ENCODE results near the gene RELN.

RELN gene

GRCh38 chr7:103649052-103649451, 340.4 kb downstream of the RELN start:
- no peak for DNase-seq
- no peak overlapping the region for H4K91ac ChIP-seq (ENCODE audit: low read length)
- no peak overlapping the region for H3K4ac ChIP-seq (ENCODE audit: low read depth in 1 of 2, low read length in 2 of 2)
- H2AFZ ChIP-seq (ENCODE audit: low read depth, low read length), result no peak overlapping the region
- H2BK12ac ChIP-seq (ENCODE audit: low read length in 2 of 2), result no peak overlapping the region
- no peak overlapping the region for H3K18ac ChIP-seq (ENCODE audit: low read depth in 1 of 2, low read length in 2 of 2)
- H3K23ac ChIP-seq (ENCODE audit: low read length in 2 of 2), result no peak overlapping the region
- no peak overlapping the region for H4K8ac ChIP-seq (ENCODE audit: low read length)
- no peaks in the 10 kb centered on the region for H3K27me3 ChIP-seq (ENCODE audit: control insufficient read depth in 1 of 2, insufficient read depth in 1 of 2, low read length in 2 of 2)
- H3K4me3 ChIP-seq (ENCODE audit: insufficient read depth in 1 of 2, low read depth in 1 of 2, low read length in 2 of 2), result no peak overlapping the region
- H2BK120ac ChIP-seq (ENCODE audit: low read depth, low read length), result no peak overlapping the region
- no peak overlapping the region for H3K9ac ChIP-seq (ENCODE audit: low read length)
- whole genome bisulfite sequencing, result 88% methylated on average over 1 of the region's 2 CpGs
- no peaks in the 10 kb centered on the region for H3K79me1 ChIP-seq (replicated peaks; ENCODE audit: low read length, poor library complexity, severe bottlenecking)
- no peak overlapping the region for H3K27ac ChIP-seq (ENCODE audit: low read length, poor library complexity, severe bottlenecking)
- no peaks in the 10 kb centered on the region for H3K4me1 ChIP-seq (ENCODE audit: control insufficient read depth, insufficient read depth, low read depth, low read length)
- no peaks in the 10 kb centered on the region for H3K36me3 ChIP-seq (ENCODE audit: control insufficient read depth in 1 of 2, insufficient read depth in 2 of 2, low read depth in 1 of 2, low read length in 2 of 2)
- H2BK5ac ChIP-seq (ENCODE audit: low read depth, low read length, poor library complexity, severe bottlenecking), result no peak overlapping the region
- no peak overlapping the region for H3K4me2 ChIP-seq (ENCODE audit: low read length, poor library complexity, severe bottlenecking)
- peaks cover 36% of the 10 kb centered on the region for H3K9me3 ChIP-seq (ENCODE audit: control insufficient read depth, low read length)
- no peak overlapping the region for H2AK5ac ChIP-seq (ENCODE audit: low read length, severe bottlenecking)
- H3K14ac ChIP-seq (ENCODE audit: low read length in 2 of 2), result no peak overlapping the region
- no peak overlapping the region for H2BK15ac ChIP-seq (ENCODE audit: low read depth, poor library complexity, severe bottlenecking)

- H3K23ac ChIP-seq (ENCODE audit: low read length in 2 of 2), result no peak overlapping the region
- H2BK12ac ChIP-seq (ENCODE audit: low read length in 2 of 2), result no peak overlapping the region
- H3K4me1 ChIP-seq (ENCODE audit: control insufficient read depth, insufficient read depth, low read depth, low read length), result no peaks in the 10 kb centered on the region
- H3K9ac ChIP-seq (ENCODE audit: low read length), result no peak overlapping the region
- H3K18ac ChIP-seq (ENCODE audit: low read depth in 1 of 2, low read length in 2 of 2), result no peak overlapping the region
- H2BK120ac ChIP-seq (ENCODE audit: low read depth, low read length), result no peak overlapping the region
- no peak overlapping the region for H2BK15ac ChIP-seq (ENCODE audit: low read depth, poor library complexity, severe bottlenecking)
- WGBS, result 6% methylated on average over 1 of the region's 1 CpG
- no peak overlapping the region for H2BK5ac ChIP-seq (ENCODE audit: low read depth, low read length, poor library complexity, severe bottlenecking)
- H3K36me3 ChIP-seq (ENCODE audit: control insufficient read depth in 1 of 2, insufficient read depth in 2 of 2, low read depth in 1 of 2, low read length in 2 of 2), result no peaks in the 10 kb centered on the region
- peaks cover 45% of the 10 kb centered on the region for H3K9me3 ChIP-seq (ENCODE audit: control insufficient read depth, low read length)
- no peak overlapping the region for H3K4ac ChIP-seq (ENCODE audit: low read depth in 1 of 2, low read length in 2 of 2)
- no peak overlapping the region for H2AK5ac ChIP-seq (ENCODE audit: low read length, severe bottlenecking)
- no peak overlapping the region for H2AFZ ChIP-seq (ENCODE audit: low read depth, low read length)
- H3K27me3 ChIP-seq (ENCODE audit: control insufficient read depth in 1 of 2, insufficient read depth in 1 of 2, low read length in 2 of 2), result no peaks in the 10 kb centered on the region
- H3K4me3 ChIP-seq (ENCODE audit: insufficient read depth in 1 of 2, low read depth in 1 of 2, low read length in 2 of 2), result no peak overlapping the region
- H3K14ac ChIP-seq (ENCODE audit: low read length in 2 of 2), result no peak overlapping the region
- no peak overlapping the region for H3K27ac ChIP-seq (ENCODE audit: low read length, poor library complexity, severe bottlenecking)
- no peak for DNase-seq
- no peak overlapping the region for H3K4me2 ChIP-seq (ENCODE audit: low read length, poor library complexity, severe bottlenecking)
- no peak overlapping the region for H4K91ac ChIP-seq (ENCODE audit: low read length)
- H3K79me1 ChIP-seq (replicated peaks; ENCODE audit: low read length, poor library complexity, severe bottlenecking), result no peaks in the 10 kb centered on the region
- H4K8ac ChIP-seq (ENCODE audit: low read length), result no peak overlapping the region
Measured at GRCh38 chr7:103648135-103648534, 341.3 kb downstream of the RELN start.

- Histone ChIP-seq H4K8ac (ENCODE audit: low read length) (no peak overlapping the region), H2BK5ac (ENCODE audit: low read depth, low read length, poor library complexity, severe bottlenecking) (no peak overlapping the region), H4K91ac (ENCODE audit: low read length) (no peak overlapping the region), H3K4me3 (ENCODE audit: insufficient read depth in 1 of 2, low read depth in 1 of 2, low read length in 2 of 2) (no peak overlapping the region), H3K18ac (ENCODE audit: low read depth in 1 of 2, low read length in 2 of 2) (no peak overlapping the region), H2BK15ac (ENCODE audit: low read depth, poor library complexity, severe bottlenecking) (no peak overlapping the region), H3K4me2 (ENCODE audit: low read length, poor library complexity, severe bottlenecking) (no peak overlapping the region), H3K23ac (ENCODE audit: low read length in 2 of 2) (no peak overlapping the region), H3K4ac (ENCODE audit: low read depth in 1 of 2, low read length in 2 of 2) (no peak overlapping the region), H2AK5ac (ENCODE audit: low read length, severe bottlenecking) (no peak overlapping the region), H3K27ac (ENCODE audit: low read length, poor library complexity, severe bottlenecking) (no peak overlapping the region), H3K14ac (ENCODE audit: low read length in 2 of 2) (no peak overlapping the region), H2BK120ac (ENCODE audit: low read depth, low read length) (no peak overlapping the region), H2AFZ (ENCODE audit: low read depth, low read length) (no peak overlapping the region), H3K36me3 (ENCODE audit: control insufficient read depth in 1 of 2, insufficient read depth in 2 of 2, low read depth in 1 of 2, low read length in 2 of 2) (no peaks in the 10 kb centered on the region), H2BK12ac (ENCODE audit: low read length in 2 of 2) (no peak overlapping the region), H3K4me1 (ENCODE audit: control insufficient read depth, insufficient read depth, low read depth, low read length) (no peaks in the 10 kb centered on the region), H3K9me3 (ENCODE audit: control insufficient read depth, low read length) (peaks cover 49% of the 10 kb centered on the region), H3K9ac (ENCODE audit: low read length) (no peak overlapping the region), H3K79me1 (replicated peaks; ENCODE audit: low read length, poor library complexity, severe bottlenecking) (no peaks in the 10 kb centered on the region), H3K27me3 (ENCODE audit: control insufficient read depth in 1 of 2, insufficient read depth in 1 of 2, low read length in 2 of 2) (no peaks in the 10 kb centered on the region)
- WGBS, result no CpG with 5 or more reads among the region's 2 CpGs
- DNase-seq, result no peak
Measured at GRCh38 chr7:103644319-103644718, 345.1 kb downstream of the RELN start.

GRCh38 chr7:103640031-103640779, 349.3 kb downstream of the RELN start:
- Histone ChIP-seq H3K4me2 (ENCODE audit: low read length, poor library complexity, severe bottlenecking) (no peak overlapping the region), H3K27ac (ENCODE audit: low read length, poor library complexity, severe bottlenecking) (peak overlapping the region; percentile 72), H2BK5ac (ENCODE audit: low read depth, low read length, poor library complexity, severe bottlenecking) (no peak overlapping the region), H4K91ac (ENCODE audit: low read length) (no peak overlapping the region), H3K4me1 (ENCODE audit: control insufficient read depth, insufficient read depth, low read depth, low read length) (peaks cover 1% of the 10 kb centered on the region), H2AFZ (ENCODE audit: low read depth, low read length) (no peak overlapping the region), H2AK5ac (ENCODE audit: low read length, severe bottlenecking) (no peak overlapping the region), H3K27me3 (ENCODE audit: control insufficient read depth in 1 of 2, insufficient read depth in 1 of 2, low read length in 2 of 2) (no peaks in the 10 kb centered on the region), H2BK15ac (ENCODE audit: low read depth, poor library complexity, severe bottlenecking) (no peak overlapping the region), H2BK12ac (ENCODE audit: low read length in 2 of 2) (no peak overlapping the region), H3K36me3 (ENCODE audit: control insufficient read depth in 1 of 2, insufficient read depth in 2 of 2, low read depth in 1 of 2, low read length in 2 of 2) (no peaks in the 10 kb centered on the region), H3K4ac (ENCODE audit: low read depth in 1 of 2, low read length in 2 of 2) (no peak overlapping the region), H3K23ac (ENCODE audit: low read length in 2 of 2) (no peak overlapping the region), H3K14ac (ENCODE audit: low read length in 2 of 2) (no peak overlapping the region), H2BK120ac (ENCODE audit: low read depth, low read length) (no peak overlapping the region), H3K79me1 (replicated peaks; ENCODE audit: low read length, poor library complexity, severe bottlenecking) (no peaks in the 10 kb centered on the region), H3K4me3 (ENCODE audit: insufficient read depth in 1 of 2, low read depth in 1 of 2, low read length in 2 of 2) (no peak overlapping the region), H4K8ac (ENCODE audit: low read length) (no peak overlapping the region), H3K9ac (ENCODE audit: low read length) (no peak overlapping the region), H3K18ac (ENCODE audit: low read depth in 1 of 2, low read length in 2 of 2) (no peak overlapping the region), H3K9me3 (ENCODE audit: control insufficient read depth, low read length) (peaks cover 25% of the 10 kb centered on the region)
- no peak for DNase-seq
- WGBS, result 29% methylated on average over 1 of the region's 5 CpGs

Data from mesenchymal stem cell (in vitro differentiated cells and primary cell).